COR-L47 (cell line): Measurements from ENCODE around the gene LGALS14.
"Not testable (repeated sequence)": the region's sequence is repeated elsewhere in the genome, so short reads cannot be mapped to it uniquely, and the experiment has no call there.

Source experiments
- DNase-seq: peaks from one replicate; lab custom pipeline; 2025; lab: John Stamatoyannopoulos, UW

Gene LGALS14

GRCh38 chr19:39704181-39705044 is at the start of gene LGALS14:
Gene LGALS14, plus strand, starts transcription at chr19:39704481. Its CDS starts 48 bp downstream, at chr19:39704529.
- peak; percentile 18 for DNase-seq

- no peak for DNase-seq
Measured at GRCh38 chr19:39655613-39656012, 48.7 kb upstream of the LGALS14 start, which contains the start of gene LGALS16. Gene LGALS16, plus strand, starts transcription at chr19:39655913. Its CDS starts 49 bp downstream, at chr19:39655962.

GRCh38 chr19:39659791-39660190 is 44.5 kb upstream of the LGALS14 start:
- no peak for DNase-seq

GRCh38 chr19:39660661-39661060 is 43.6 kb upstream of the LGALS14 start:
- DNase-seq: no peak

- no peak for DNase-seq
Measured at GRCh38 chr19:39661565-39661964, 42.7 kb upstream of the LGALS14 start.

- not testable (repeated sequence) for DNase-seq
Measured at GRCh38 chr19:39669860-39670259, 34.4 kb upstream of the LGALS14 start.

- no peak for DNase-seq
Measured at GRCh38 chr19:39670998-39671397, 33.3 kb upstream of the LGALS14 start.

- DNase-seq: peak; percentile 41
Measured at GRCh38 chr19:39671739-39672363, 32.4 kb upstream of the LGALS14 start.

- no peak for DNase-seq
Measured at GRCh38 chr19:39672473-39672872, 31.8 kb upstream of the LGALS14 start.

GRCh38 chr19:39673862-39674261 is 30.4 kb upstream of the LGALS14 start:
- DNase-seq: not testable (repeated sequence)

- no peak for DNase-seq
Measured at GRCh38 chr19:39676004-39676403, 28.3 kb upstream of the LGALS14 start.

- no peak for DNase-seq
Measured at GRCh38 chr19:39677961-39678889, 26.1 kb upstream of the LGALS14 start.

- DNase-seq: no peak
Measured at GRCh38 chr19:39679056-39679790, 25.1 kb upstream of the LGALS14 start.

- DNase-seq: no peak
Measured at GRCh38 chr19:39679791-39680168, 24.5 kb upstream of the LGALS14 start.

- DNase-seq: no peak
Measured at GRCh38 chr19:39680593-39680992, 23.7 kb upstream of the LGALS14 start.

GRCh38 chr19:39681416-39681815 is 22.9 kb upstream of the LGALS14 start:
- no peak for DNase-seq

- DNase-seq: no peak
Measured at GRCh38 chr19:39684267-39684666, 20.0 kb upstream of the LGALS14 start.

- no peak for DNase-seq
Measured at GRCh38 chr19:39686739-39687138, 17.5 kb upstream of the LGALS14 start.

- DNase-seq: not testable (repeated sequence)
Measured at GRCh38 chr19:39688637-39689036, 15.6 kb upstream of the LGALS14 start.

GRCh38 chr19:39692166-39692565 is 12.1 kb upstream of the LGALS14 start:
- DNase-seq: no peak

GRCh38 chr19:39692822-39693221 is 11.5 kb upstream of the LGALS14 start:
- no peak for DNase-seq
